ENCODE results near the gene CD3D.

CD3D gene

GRCh38 chr11:118343981-118344515, 1.5 kb upstream of the CD3D start, which contains the start of gene CD3G:
Gene CD3G (plus strand): TSS chr11:118344344. CDS start chr11:118344424, 80 bp downstream.
- H3K27ac ChIP-seq (ENCODE audit: low read length) = no peak within 1 kb of the TSS
- no peak within 1 kb of the TSS; the same call in 1 of the 2 replicates for H3K4me2 ChIP-seq (ENCODE audit: low read length)
- no peak within 1 kb of the TSS for H3K9ac ChIP-seq (ENCODE audit: low read length)
- no peak within 1 kb of the TSS for H2AFZ ChIP-seq (ENCODE audit: low read depth, low read length)
- no peaks in the 10 kb centered on the region for H3K36me3 ChIP-seq (replicated peaks; ENCODE audit: low read depth, low read length)
- peaks cover 9% of the 10 kb centered on the region for H3K27me3 ChIP-seq (ENCODE audit: low read depth, low read length)
- H3K4me1 ChIP-seq (ENCODE audit: low read length) = peaks cover 2% of the 10 kb centered on the region; the same call in 1 of the 2 replicates
- no peak within 1 kb of the TSS for H3K4me3 ChIP-seq (ENCODE audit: low read length)
- H4K20me1 ChIP-seq (ENCODE audit: insufficient read depth, low read length) = no peaks in the 10 kb centered on the region
- no peaks in the 10 kb centered on the region for H3K79me2 ChIP-seq (ENCODE audit: low read length)
- TF ChIP-seq, protein P1, sequence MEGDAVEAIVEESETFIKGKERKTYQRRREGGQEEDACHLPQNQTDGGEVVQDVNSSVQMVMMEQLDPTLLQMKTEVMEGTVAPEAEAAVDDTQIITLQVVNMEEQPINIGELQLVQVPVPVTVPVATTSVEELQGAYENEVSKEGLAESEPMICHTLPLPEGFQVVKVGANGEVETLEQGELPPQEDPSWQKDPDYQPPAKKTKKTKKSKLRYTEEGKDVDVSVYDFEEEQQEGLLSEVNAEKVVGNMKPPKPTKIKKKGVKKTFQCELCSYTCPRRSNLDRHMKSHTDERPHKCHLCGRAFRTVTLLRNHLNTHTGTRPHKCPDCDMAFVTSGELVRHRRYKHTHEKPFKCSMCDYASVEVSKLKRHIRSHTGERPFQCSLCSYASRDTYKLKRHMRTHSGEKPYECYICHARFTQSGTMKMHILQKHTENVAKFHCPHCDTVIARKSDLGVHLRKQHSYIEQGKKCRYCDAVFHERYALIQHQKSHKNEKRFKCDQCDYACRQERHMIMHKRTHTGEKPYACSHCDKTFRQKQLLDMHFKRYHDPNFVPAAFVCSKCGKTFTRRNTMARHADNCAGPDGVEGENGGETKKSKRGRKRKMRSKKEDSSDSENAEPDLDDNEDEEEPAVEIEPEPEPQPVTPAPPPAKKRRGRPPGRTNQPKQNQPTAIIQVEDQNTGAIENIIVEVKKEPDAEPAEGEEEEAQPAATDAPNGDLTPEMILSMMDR (IDR thresholded peaks at IDR 0.05; ENCODE audit: low read depth, low read length) = no peak
- no peak for TF ChIP-seq EZH2phosphoT487 (IDR thresholded peaks at IDR 0.05; ENCODE audit: low read depth)
- no peaks in the 10 kb centered on the region for H3K9me3 ChIP-seq (ENCODE audit: insufficient read depth, low read length)

- Histone ChIP-seq H3K79me2 (ENCODE audit: low read length) (no peaks in the 10 kb centered on the region), H3K4me3 (ENCODE audit: low read length) (no peak overlapping the region), H3K36me3 (replicated peaks; ENCODE audit: low read depth, low read length) (no peaks in the 10 kb centered on the region), H3K9ac (ENCODE audit: low read length) (no peak overlapping the region), H4K20me1 (ENCODE audit: insufficient read depth, low read length) (no peaks in the 10 kb centered on the region), H3K4me1 (ENCODE audit: low read length) (peaks cover 2% of the 10 kb centered on the region; the same call in 1 of the 2 replicates), H3K4me2 (ENCODE audit: low read length) (no peak overlapping the region; the same call in 1 of the 2 replicates), H3K9me3 (ENCODE audit: insufficient read depth, low read length) (no peaks in the 10 kb centered on the region), H3K27ac (ENCODE audit: low read length) (no peak overlapping the region), H2AFZ (ENCODE audit: low read depth, low read length) (no peak overlapping the region), H3K27me3 (ENCODE audit: low read depth, low read length) (peaks cover 4% of the 10 kb centered on the region)
- TF ChIP-seq EZH2phosphoT487 (IDR thresholded peaks at IDR 0.05; ENCODE audit: low read depth) = no peak
- TF ChIP-seq, protein P1 (IDR thresholded peaks at IDR 0.05; ENCODE audit: low read depth, low read length) = no peak
Observed at GRCh38 chr11:118343248-118343647, 743 bp upstream of the CD3D start.

DNA sequence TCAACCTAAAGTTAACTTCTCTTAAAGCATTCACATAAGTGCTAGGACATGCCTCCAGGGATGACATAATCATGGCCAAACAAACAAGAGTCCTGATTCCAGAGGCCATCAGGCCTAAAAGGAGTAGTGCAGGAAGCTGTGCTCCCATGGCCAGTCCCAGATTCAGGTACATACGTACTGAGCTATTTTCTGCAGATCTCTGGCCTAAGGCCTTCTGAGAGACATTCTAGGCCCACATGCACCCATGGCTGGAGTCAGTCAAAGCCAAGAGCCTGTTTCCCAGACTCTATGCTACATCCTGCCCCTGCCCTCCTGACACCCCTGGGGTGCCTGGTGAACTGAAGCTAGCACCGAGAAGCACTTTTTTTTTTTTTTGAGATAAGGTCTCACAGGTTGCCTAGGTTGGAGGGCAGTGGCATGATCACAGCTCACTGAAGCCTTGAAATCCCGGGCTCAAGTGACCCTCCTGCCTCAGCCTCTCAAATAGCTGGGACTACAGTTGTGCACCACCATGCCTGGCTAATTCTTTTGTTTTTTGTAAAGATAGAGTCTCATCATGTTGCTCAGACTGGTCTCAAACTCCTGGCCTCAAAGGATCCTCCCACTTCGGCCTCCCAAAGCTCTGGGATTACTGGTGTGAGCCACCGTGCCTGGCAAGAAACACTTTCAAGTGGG, 553 bp downstream of the CD3D start:
- no peaks in the 10 kb centered on the region for H3K36me3 ChIP-seq (replicated peaks; ENCODE audit: low read depth, low read length)
- no peaks in the 10 kb centered on the region for H3K9me3 ChIP-seq (ENCODE audit: insufficient read depth, low read length)
- peaks cover 2% of the 10 kb centered on the region; the same call in 1 of the 2 replicates for H3K4me1 ChIP-seq (ENCODE audit: low read length)
- H3K79me2 ChIP-seq (ENCODE audit: low read length) = no peaks in the 10 kb centered on the region
- no peak overlapping the region for H3K27ac ChIP-seq (ENCODE audit: low read length)
- no peak overlapping the region for H3K4me2 ChIP-seq (ENCODE audit: low read length)
- no peaks in the 10 kb centered on the region for H4K20me1 ChIP-seq (ENCODE audit: insufficient read depth, low read length)
- no peak overlapping the region for H2AFZ ChIP-seq (ENCODE audit: low read depth, low read length)
- no peak overlapping the region for H3K9ac ChIP-seq (ENCODE audit: low read length)
- no peak overlapping the region for H3K4me3 ChIP-seq (ENCODE audit: low read length)
- TF ChIP-seq, protein P1 (IDR thresholded peaks at IDR 0.05; ENCODE audit: low read depth, low read length) = no peak
- no peak for TF ChIP-seq EZH2phosphoT487 (IDR thresholded peaks at IDR 0.05; ENCODE audit: low read depth)
- peaks cover 4% of the 10 kb centered on the region; the same call in 1 of the 2 replicates for H3K27me3 ChIP-seq (ENCODE audit: low read depth, low read length)

DNA sequence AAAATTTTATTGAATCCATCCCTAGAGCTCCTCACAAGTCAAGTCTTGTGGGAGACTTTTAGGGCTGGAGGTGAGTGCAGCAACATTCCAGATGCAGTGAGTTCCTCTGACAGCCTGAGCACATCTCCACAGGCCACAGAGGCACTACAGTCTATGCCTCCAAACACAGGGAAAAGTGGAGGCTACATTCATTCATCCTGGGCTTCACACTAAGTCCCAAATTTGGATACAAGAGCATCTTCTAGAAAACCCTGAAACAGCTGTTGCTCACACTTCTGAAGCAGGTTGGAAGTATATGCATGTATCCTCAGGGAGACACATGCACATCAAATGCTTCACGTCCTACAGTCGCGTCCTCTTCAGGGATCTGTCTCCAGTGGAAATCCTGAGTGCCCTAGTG, 1.2 kb downstream of the CD3D start:
- no peaks in the 10 kb centered on the region for H3K36me3 ChIP-seq (replicated peaks; ENCODE audit: low read depth, low read length)
- no peaks in the 10 kb centered on the region for H4K20me1 ChIP-seq (ENCODE audit: insufficient read depth, low read length)
- H3K79me2 ChIP-seq (ENCODE audit: low read length) = no peaks in the 10 kb centered on the region
- no peak overlapping the region for H3K4me3 ChIP-seq (ENCODE audit: low read length)
- H3K4me2 ChIP-seq (ENCODE audit: low read length) = no peak overlapping the region
- TF ChIP-seq, protein P1 (IDR thresholded peaks at IDR 0.05; ENCODE audit: low read depth, low read length) = no peak
- no peak for TF ChIP-seq EZH2phosphoT487 (IDR thresholded peaks at IDR 0.05; ENCODE audit: low read depth)
- H2AFZ ChIP-seq (ENCODE audit: low read depth, low read length) = no peak overlapping the region
- H3K27me3 ChIP-seq (ENCODE audit: low read depth, low read length) = peaks cover 4% of the 10 kb centered on the region; the same call in 1 of the 2 replicates
- no peak overlapping the region for H3K27ac ChIP-seq (ENCODE audit: low read length)
- H3K9ac ChIP-seq (ENCODE audit: low read length) = no peak overlapping the region
- peaks cover 2% of the 10 kb centered on the region; the same call in 1 of the 2 replicates for H3K4me1 ChIP-seq (ENCODE audit: low read length)
- H3K9me3 ChIP-seq (ENCODE audit: insufficient read depth, low read length) = no peaks in the 10 kb centered on the region
